GM10248 (cell line): Measurements from ENCODE around the gene GRK2.

ENCODE experiments used
- CTCF ChIA-PET: fragments of 300-600 bp; sonication (Branson Sonifier 250); formaldehyde crosslinking; extraction: SDS; loops from one replicate; lab custom pipeline; 2021; ENCODE audit warnings: antibody characterized with exemption; lab: Yijun Ruan, JAX
- POLR2A ChIA-PET: fragments of 350-650 bp; sonication (Branson Sonifier 250); formaldehyde crosslinking; extraction: SDS; loops from one replicate; lab custom pipeline; 2020; ENCODE audit warnings: antibody characterized with exemption; lab: Yijun Ruan, JAX
- DNase-seq: peaks from one replicate; pipeline ENCODE4 v3.0.0; 2012; ENCODE audit errors: extremely low spot score
- TF ChIP-seq, protein P1 (sequence below): IDR thresholded peaks from 2 replicates; pipeline ENCODE4 v1.5.1; 2012; ENCODE audit warnings: mild to moderate bottlenecking, low read depth; ENCODE audit errors: extremely low read depth, missing control alignments, control extremely low read depth

Gene GRK2

DNA sequence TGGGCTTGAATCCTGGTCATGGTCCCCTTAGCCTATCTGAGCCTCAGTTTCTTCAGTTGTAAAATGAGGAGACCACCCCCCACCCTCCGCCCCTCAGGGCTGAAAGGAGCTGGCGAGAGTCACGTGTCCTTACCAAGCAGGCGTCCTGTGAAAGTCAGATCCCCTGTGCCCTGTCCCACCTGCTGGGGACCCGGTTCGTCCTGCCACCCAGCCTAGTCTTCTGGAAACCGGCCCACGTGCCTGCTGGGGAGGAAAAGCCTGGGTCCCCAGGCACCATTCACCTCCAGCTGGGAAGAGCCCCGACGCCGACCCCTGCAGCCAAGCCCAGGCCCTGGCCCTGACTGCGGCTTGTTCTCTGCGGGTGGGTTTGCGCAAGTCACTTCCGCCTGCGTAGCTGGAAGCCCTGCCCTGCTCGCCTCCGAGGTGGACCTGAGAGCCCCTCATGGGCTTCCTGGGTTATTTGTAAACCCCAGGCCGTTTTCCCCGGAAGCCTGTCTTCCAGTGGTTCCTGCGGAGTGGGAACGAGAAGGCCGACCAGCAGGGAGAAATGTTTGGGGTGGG lies 36.4 kb downstream of the GRK2 start:
- DNase-seq, result no peak
- ChIA-PET POLR2A (no interaction called here), CTCF (interaction anchor here (0.9 to 1.8 kb wide), 3 partner anchors 14 to 43 kb away, joined by 3 to 5 read pairs (median 4); partner anchors contain the start of gene ANKRD13D)
- TF ChIP-seq, protein P1, sequence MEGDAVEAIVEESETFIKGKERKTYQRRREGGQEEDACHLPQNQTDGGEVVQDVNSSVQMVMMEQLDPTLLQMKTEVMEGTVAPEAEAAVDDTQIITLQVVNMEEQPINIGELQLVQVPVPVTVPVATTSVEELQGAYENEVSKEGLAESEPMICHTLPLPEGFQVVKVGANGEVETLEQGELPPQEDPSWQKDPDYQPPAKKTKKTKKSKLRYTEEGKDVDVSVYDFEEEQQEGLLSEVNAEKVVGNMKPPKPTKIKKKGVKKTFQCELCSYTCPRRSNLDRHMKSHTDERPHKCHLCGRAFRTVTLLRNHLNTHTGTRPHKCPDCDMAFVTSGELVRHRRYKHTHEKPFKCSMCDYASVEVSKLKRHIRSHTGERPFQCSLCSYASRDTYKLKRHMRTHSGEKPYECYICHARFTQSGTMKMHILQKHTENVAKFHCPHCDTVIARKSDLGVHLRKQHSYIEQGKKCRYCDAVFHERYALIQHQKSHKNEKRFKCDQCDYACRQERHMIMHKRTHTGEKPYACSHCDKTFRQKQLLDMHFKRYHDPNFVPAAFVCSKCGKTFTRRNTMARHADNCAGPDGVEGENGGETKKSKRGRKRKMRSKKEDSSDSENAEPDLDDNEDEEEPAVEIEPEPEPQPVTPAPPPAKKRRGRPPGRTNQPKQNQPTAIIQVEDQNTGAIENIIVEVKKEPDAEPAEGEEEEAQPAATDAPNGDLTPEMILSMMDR, result no peak

DNA sequence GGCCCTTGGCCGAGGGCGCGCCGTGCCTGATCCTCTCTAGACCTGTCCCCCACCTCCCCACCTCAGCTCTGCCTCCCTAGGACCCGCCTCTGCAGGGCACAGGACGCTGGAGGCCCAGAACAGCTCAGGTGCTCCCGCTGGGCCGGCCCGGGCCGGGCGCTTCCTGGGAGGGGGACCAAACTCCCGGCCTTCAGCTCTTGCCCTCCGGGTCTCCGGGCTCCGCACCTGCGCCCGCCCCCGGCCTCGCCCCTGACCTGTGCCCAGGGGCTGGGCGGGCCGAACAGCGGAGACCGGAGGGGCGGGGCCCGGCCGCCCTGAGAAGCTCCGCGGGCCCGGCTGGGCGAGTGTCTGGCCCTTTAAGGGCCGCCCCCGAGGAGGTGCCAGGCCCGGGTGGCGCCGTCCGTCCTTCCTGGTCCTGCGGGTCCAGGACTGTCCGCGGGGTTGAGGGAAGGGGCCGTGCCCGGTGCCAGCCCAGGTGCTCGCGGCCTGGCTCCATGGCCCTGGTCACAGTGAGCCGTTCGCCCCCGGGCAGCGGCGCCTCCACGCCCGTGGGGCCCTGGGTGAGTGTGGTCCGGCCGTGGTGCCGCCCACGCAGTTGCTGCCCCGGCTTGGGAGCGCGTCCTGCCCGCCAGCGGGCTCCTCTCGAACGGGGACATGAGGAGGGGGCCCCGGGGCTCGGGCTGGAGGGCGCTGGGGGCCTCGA lies 37.0 kb downstream of the GRK2 start, which contains the start of gene SSH3:
Gene SSH3 (plus strand): TSS at position 399 of the 703 bp plus-strand sequence. CDS start 96 bp downstream, at position 495.
- peak; percentile 54 for DNase-seq
- TF ChIP-seq, protein P1, result no peak
- ChIA-PET CTCF (interaction anchor here (0.9 to 1.8 kb wide), 3 partner anchors 14 to 42 kb away, joined by 3 to 5 read pairs (median 4); partner anchors contain the start of gene ANKRD13D), POLR2A (no interaction called here)

DNA sequence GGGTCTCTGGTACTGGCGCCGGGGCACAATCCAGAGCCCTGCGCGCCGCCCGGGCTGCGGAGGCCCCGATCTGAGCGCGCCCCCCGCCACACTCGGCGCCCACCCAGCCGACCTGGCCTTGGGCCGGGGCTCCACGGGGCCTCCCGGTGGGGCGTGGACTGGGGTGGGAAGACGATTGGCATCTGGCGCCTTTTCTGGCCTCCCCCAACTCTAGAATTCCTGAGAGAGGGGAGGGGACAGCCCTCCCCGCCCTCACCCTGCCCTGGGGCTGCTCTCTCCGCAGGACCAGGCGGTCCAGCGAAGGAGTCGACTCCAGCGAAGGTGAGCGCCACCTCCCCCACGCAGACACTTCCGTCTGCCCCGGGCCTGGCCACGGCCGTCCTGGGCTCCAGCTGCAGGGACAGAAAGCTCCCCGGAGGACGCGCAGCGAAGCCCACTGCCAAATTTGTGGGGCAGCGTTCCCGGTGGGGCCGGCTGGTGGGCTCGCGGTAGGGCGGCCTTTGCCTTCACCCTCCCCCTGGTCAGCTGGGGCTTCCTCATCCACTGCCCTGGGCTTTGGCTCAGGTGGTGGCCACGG lies 37.6 kb downstream of the GRK2 start:
- no peak for DNase-seq
- TF ChIP-seq, protein P1, result no peak
- ChIA-PET POLR2A (no interaction called here), CTCF (interaction anchor here (1.3 kb wide), 1 partner anchor 85 kb away, joined by 4 read pairs; no protein-coding TSS in a partner anchor)

DNA sequence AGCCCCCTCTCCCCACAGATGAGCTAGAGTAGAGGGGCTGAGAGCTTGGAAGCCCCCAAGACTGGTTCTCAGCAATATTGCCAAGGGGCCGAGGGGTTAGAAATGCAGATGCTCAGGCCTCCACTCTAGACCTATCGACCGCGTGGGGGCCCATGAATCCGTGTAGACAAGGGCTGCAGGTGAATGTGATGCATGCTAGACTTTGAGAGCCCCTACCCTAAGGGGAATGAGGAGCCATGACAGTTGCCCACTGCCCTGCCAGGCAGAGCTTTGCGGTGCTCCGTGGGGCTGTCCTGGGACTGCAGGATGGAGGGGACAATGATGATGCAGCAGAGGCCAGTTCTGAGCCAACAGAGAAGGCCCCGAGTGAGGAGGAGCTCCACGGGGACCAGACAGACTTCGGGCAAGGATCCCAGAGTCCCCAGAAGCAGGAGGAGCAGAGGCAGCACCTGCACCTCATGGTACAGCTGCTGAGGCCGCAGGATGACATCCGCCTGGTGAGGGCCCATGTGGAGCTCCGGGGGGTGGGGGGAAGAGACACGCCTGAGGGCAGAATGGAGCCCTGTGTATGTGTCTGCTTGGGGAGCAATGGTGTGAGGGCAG lies 38.3 kb downstream of the GRK2 start:
- TF ChIP-seq, protein P1, result no peak
- ChIA-PET POLR2A (no interaction called here), CTCF (interaction anchor here (0.8 to 1.3 kb wide), 3 partner anchors 13 to 85 kb away, joined by 3 to 7 read pairs (median 4); no protein-coding TSS in a partner anchor)
- no peak for DNase-seq

DNA sequence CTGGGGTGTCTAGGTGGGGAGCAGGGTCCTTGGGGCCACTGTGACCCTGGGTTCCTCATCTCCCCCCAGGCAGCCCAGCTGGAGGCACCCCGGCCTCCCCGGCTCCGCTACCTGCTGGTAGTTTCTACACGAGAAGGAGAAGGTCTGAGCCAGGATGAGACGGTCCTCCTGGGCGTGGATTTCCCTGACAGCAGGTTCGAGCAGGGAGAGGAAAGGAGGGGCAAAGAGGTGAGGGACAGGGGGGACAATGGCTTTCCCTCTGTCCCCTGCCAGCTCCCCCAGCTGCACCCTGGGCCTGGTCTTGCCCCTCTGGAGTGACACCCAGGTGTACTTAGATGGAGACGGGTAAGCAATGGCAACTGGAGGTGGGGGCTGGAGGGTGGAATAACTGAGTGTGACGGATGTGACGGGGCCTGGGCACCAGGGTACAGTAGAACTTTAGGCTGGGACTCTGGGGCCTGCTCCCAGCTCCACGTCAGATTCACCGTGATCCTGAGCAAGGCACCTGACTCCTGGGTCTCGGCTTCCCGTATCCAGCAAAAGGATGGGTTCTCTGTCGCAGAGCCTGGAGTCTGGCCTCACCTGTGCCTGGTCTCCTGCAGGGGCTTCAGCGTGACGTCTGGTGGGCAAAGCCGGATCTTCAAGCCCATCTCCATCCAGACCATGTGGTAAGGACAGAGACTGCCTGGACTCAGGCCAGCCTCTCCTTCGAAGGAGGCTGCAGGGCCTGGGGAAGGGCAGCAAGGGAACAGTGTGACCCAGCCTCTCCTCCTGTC lies 40.7 kb downstream of the GRK2 start:
- POLR2A ChIA-PET, result interaction anchor here (0.6 to 1.2 kb wide), 2 partner anchors 19 to 835 kb away, joined by 3 read pairs; no protein-coding TSS in a partner anchor
- DNase-seq, result no peak
- TF ChIP-seq, protein P1, result no peak
- CTCF ChIA-PET, result interaction anchor here (1.0 to 3.1 kb wide), 3 partner anchors 10 to 45 kb away, joined by 4 to 16 read pairs (median 6); no protein-coding TSS in a partner anchor

DNA sequence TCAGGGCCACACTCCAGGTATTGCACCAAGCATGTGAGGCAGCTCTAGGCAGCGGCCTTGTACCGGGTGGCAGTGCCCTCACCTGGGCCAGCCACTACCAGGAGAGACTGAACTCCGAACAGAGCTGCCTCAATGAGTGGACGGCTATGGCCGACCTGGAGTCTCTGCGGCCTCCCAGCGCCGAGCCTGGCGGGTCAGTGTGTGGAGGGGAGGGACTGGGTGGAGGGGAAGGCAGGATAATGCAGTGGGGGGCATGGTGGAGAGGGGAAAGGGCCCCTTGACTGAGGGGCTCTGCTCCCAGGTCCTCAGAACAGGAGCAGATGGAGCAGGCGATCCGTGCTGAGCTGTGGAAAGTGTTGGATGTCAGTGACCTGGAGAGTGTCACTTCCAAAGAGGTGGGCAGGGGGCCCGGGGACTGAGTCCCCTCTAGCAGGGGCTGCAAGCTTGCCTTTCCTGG lies 41.3 kb downstream of the GRK2 start:
- CTCF ChIA-PET, result interaction anchor here (1.0 to 3.1 kb wide), 6 partner anchors 10 to 45 kb away, joined by 3 to 16 read pairs (median 4); no protein-coding TSS in a partner anchor
- TF ChIP-seq, protein P1, result no peak
- POLR2A ChIA-PET, result interaction anchor here (1.2 kb wide), 1 partner anchor 19 kb away, joined by 3 read pairs; no protein-coding TSS in a partner anchor
- no peak for DNase-seq
